ENCODE measurements around the gene LTBP2. TPM values are rescaled to one million over a fixed set of nuclear protein-coding genes. Genes with fewer than 3 reads are reported as not detected.

LTBP2 gene
- total and polyA plus RNA-seq, 7 donors, result 0.46 to 71.2 (median 12.1) TPM

- Histone ChIP-seq H3K4me3 (no peak overlapping the region), H3K27me3 (no peaks in the 10 kb centered on the region), H3K4me1 (peaks cover 0 to 25% (median 11%) of the 10 kb centered on the region in 4 donors), H3K27ac (peak overlapping the region; percentile 34 to 77 (median 50)), H3K36me3 (no peaks in the 10 kb centered on the region), H3K9me3 (no peaks in the 10 kb centered on the region)
- TF ChIP-seq POLR2A (IDR thresholded peaks at IDR 0.05) (no peak), CTCF (IDR thresholded peaks at IDR 0.05) (no peak)
- intact Hi-C loops (cut with DNase I), result no loop called here
- no peak for DNase-seq
- WGBS, 2 donors, result 55 to 76% methylated on average over 7 of the region's 7 CpGs
Measured at GRCh38 chr14:74594029-74594428, 18.0 kb downstream of the LTBP2 start.

- Histone ChIP-seq H3K9me3 (no peaks in the 10 kb centered on the region), H3K27ac (peak overlapping the region; percentile 34 to 77 (median 54)), H3K27me3 (no peaks in the 10 kb centered on the region), H3K36me3 (no peaks in the 10 kb centered on the region), H3K4me3 (no peak overlapping the region), H3K4me1 (peaks cover 0 to 21% (median 10%) of the 10 kb centered on the region in 4 donors)
- intact Hi-C loops (cut with DNase I), result no loop called here
- no peak for TF ChIP-seq CTCF (IDR thresholded peaks at IDR 0.05)
- TF ChIP-seq POLR2AphosphoS5 (IDR thresholded peaks at IDR 0.05), result no peak
- no peak for TF ChIP-seq POLR2A (IDR thresholded peaks at IDR 0.05)
- no peak for TF ChIP-seq EP300 (IDR thresholded peaks at IDR 0.05)
- no peak for DNase-seq
- 38 to 52% methylated on average over 10 of the region's 10 CpGs for WGBS, 2 donors
Measured at GRCh38 chr14:74593241-74593953, 18.6 kb downstream of the LTBP2 start.

GRCh38 chr14:74592476-74593201 is 19.4 kb downstream of the LTBP2 start:
- TF ChIP-seq CTCF (IDR thresholded peaks at IDR 0.05), result no peak
- TF ChIP-seq POLR2AphosphoS5 (IDR thresholded peaks at IDR 0.05), result no peak
- TF ChIP-seq POLR2A (IDR thresholded peaks at IDR 0.05), result no peak
- intact Hi-C loops (cut with DNase I), result no loop called here
- DNase-seq, result no peak
- no peaks in the 10 kb centered on the region for H3K27me3 ChIP-seq
- H3K27ac ChIP-seq, result peak overlapping the region; percentile 34 to 77 (median 46)
- no peak overlapping the region for H3K4me3 ChIP-seq
- no peaks in the 10 kb centered on the region for H3K9me3 ChIP-seq
- no peaks in the 10 kb centered on the region for H3K36me3 ChIP-seq
- 81 to 93% methylated on average over 13 of the region's 13 CpGs for WGBS, 2 donors
- peaks cover 0 to 21% (median 10%) of the 10 kb centered on the region in 4 donors for H3K4me1 ChIP-seq

- Histone ChIP-seq H3K27me3 (no peaks in the 10 kb centered on the region), H3K36me3 (no peaks in the 10 kb centered on the region), H3K27ac (peak overlapping the region in 1 of 4 donors; percentile 77), H3K4me3 (no peak overlapping the region), H3K4me1 (peaks cover 0 to 21% (median 10%) of the 10 kb centered on the region in 4 donors), H3K9me3 (no peaks in the 10 kb centered on the region)
- intact Hi-C loops (cut with DNase I), result no loop called here
- DNase-seq, result no peak
- whole genome bisulfite sequencing, 2 donors, result 71 to 75% methylated on average over 5 of the region's 5 CpGs
- no peak for TF ChIP-seq POLR2A (IDR thresholded peaks at IDR 0.05)
- no peak for TF ChIP-seq CTCF (IDR thresholded peaks at IDR 0.05)
- no peak for TF ChIP-seq EP300 (IDR thresholded peaks at IDR 0.05)
- TF ChIP-seq POLR2AphosphoS5 (IDR thresholded peaks at IDR 0.05), result no peak
Measured at GRCh38 chr14:74591899-74592298, 20.1 kb downstream of the LTBP2 start.

Data from sigmoid colon (tissue), 7 donors.